Measurements from ENCODE around the gene SUCLA2.

SUCLA2 gene

DNA sequence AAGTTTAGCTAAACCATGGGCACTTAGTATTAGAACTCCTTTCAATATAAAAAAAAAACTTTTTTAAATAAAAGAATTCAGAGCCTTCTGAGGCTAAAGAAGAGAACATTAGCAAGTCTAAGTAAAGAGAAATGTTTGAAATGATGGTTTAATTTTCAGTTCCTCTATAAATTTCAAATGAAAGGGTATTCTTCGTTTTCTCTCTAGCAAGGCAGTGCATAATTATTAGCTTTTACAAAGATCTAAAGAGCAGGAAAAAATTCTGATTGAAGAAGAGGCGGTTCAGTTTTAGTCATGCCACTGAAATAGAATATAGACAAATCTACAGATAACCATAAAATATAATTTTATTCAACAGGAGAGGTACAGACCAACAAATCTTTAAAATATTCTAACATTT is 18.0 kb downstream of the SUCLA2 start:
- no peaks in the 10 kb centered on the region for H3K4me1 ChIP-seq (ENCODE audit: low read depth, poor library complexity, severe bottlenecking)
- no peak overlapping the region for H3K4me2 ChIP-seq
- no peak overlapping the region for H3K9ac ChIP-seq
- H4K20me1 ChIP-seq (ENCODE audit: insufficient read depth): no peaks in the 10 kb centered on the region
- no peak overlapping the region for H2AFZ ChIP-seq (ENCODE audit: low read depth)
- no peaks in the 10 kb centered on the region for H3K36me3 ChIP-seq (ENCODE audit: insufficient read depth)
- no peaks in the 10 kb centered on the region for H3K79me2 ChIP-seq (ENCODE audit: insufficient read depth, low read depth)
- no peak overlapping the region for H3K4me3 ChIP-seq (IDR thresholded peaks at IDR 0.05; ENCODE audit: insufficient read depth, low read depth, low read length)
- H3K27ac ChIP-seq: no peak overlapping the region
- H3K27me3 ChIP-seq (ENCODE audit: insufficient read depth, low read depth): no peaks in the 10 kb centered on the region
- TF ChIP-seq, protein P1, sequence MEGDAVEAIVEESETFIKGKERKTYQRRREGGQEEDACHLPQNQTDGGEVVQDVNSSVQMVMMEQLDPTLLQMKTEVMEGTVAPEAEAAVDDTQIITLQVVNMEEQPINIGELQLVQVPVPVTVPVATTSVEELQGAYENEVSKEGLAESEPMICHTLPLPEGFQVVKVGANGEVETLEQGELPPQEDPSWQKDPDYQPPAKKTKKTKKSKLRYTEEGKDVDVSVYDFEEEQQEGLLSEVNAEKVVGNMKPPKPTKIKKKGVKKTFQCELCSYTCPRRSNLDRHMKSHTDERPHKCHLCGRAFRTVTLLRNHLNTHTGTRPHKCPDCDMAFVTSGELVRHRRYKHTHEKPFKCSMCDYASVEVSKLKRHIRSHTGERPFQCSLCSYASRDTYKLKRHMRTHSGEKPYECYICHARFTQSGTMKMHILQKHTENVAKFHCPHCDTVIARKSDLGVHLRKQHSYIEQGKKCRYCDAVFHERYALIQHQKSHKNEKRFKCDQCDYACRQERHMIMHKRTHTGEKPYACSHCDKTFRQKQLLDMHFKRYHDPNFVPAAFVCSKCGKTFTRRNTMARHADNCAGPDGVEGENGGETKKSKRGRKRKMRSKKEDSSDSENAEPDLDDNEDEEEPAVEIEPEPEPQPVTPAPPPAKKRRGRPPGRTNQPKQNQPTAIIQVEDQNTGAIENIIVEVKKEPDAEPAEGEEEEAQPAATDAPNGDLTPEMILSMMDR (conservative IDR thresholded peaks at IDR 0.05; ENCODE audit: low read depth, low read length): no peak

DNA sequence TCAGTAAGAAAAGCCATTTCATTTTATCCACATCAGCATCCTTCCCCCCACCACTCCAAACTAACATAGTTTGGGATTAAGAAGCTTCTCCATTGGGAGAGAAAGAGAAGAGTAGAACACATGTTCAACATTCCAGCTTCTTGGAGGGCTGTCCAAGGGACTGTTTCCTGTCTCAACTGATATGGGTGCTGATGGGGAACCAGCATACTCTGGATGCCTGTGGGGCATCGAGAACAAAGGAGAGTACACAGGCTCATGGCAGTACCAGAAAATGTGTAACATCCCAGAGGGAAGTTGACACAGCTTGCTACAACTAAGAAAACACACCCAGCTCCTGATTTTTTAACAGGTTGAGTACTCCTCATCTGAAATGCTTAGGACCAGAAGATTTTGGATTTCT is 24.7 kb downstream of the SUCLA2 start:
- H3K27ac ChIP-seq: no peak overlapping the region
- no peaks in the 10 kb centered on the region for H4K20me1 ChIP-seq (ENCODE audit: insufficient read depth)
- no peak overlapping the region for H2AFZ ChIP-seq (ENCODE audit: low read depth)
- H3K9ac ChIP-seq: no peak overlapping the region
- no peaks in the 10 kb centered on the region for H3K27me3 ChIP-seq (ENCODE audit: insufficient read depth, low read depth)
- H3K4me3 ChIP-seq (IDR thresholded peaks at IDR 0.05; ENCODE audit: insufficient read depth, low read depth, low read length): no peak overlapping the region
- H3K36me3 ChIP-seq (ENCODE audit: insufficient read depth): no peaks in the 10 kb centered on the region
- TF ChIP-seq, protein P1 (conservative IDR thresholded peaks at IDR 0.05; ENCODE audit: low read depth, low read length): no peak
- no peak overlapping the region for H3K4me2 ChIP-seq
- H3K4me1 ChIP-seq (ENCODE audit: low read depth, poor library complexity, severe bottlenecking): no peaks in the 10 kb centered on the region
- no peaks in the 10 kb centered on the region for H3K79me2 ChIP-seq (ENCODE audit: insufficient read depth, low read depth)

DNA sequence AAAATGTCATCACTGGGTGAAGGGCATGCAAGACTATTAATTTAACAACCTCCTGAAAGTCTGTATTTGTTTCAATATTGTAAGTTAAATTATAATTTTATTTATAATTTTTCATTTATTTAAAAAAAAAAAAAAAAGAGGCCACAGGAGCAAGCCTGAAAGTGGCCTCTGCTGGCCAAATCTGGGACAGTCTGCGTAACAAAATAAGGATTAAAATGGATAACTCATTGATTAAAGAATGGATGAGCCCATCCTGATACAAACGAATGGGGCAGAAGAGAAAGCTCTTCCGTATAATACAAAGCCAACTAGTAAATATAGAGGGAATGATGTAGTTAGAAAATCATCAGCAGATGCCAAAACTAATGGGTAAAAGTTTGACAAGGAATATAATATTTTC is 36.2 kb downstream of the SUCLA2 start:
- H3K4me3 ChIP-seq (IDR thresholded peaks at IDR 0.05; ENCODE audit: insufficient read depth, low read depth, low read length): no peak overlapping the region
- no peaks in the 10 kb centered on the region for H3K4me1 ChIP-seq (ENCODE audit: low read depth, poor library complexity, severe bottlenecking)
- TF ChIP-seq, protein P1 (conservative IDR thresholded peaks at IDR 0.05; ENCODE audit: low read depth, low read length): no peak
- H3K27me3 ChIP-seq (ENCODE audit: insufficient read depth, low read depth): no peaks in the 10 kb centered on the region
- H3K4me2 ChIP-seq: no peak overlapping the region
- no peaks in the 10 kb centered on the region for H3K79me2 ChIP-seq (ENCODE audit: insufficient read depth, low read depth)
- no peak overlapping the region for H3K27ac ChIP-seq
- no peak overlapping the region for H2AFZ ChIP-seq (ENCODE audit: low read depth)
- H3K36me3 ChIP-seq (ENCODE audit: insufficient read depth): no peaks in the 10 kb centered on the region
- no peaks in the 10 kb centered on the region for H4K20me1 ChIP-seq (ENCODE audit: insufficient read depth)
- no peak overlapping the region for H3K9ac ChIP-seq

DNA sequence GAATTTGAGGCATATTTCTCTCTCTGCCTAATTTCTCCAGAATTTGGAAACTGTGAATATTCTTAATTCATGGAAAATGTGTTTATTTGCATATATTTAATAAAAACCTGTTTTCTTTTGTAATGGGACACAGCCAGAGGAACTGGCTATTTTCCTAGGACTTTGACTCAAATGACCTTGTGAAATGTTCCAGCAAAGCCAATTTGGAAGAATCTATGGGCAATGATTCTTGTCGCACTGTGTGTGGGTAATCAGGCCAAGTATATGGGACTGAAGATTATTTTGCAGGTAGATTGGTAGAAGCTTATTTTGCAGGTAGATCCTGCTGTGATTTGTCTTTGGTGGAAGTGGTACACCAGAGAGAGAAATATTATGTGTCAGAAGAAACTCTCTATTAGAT is 38.8 kb downstream of the SUCLA2 start:
- Histone ChIP-seq H4K20me1 (ENCODE audit: insufficient read depth) (no peaks in the 10 kb centered on the region), H3K4me3 (IDR thresholded peaks at IDR 0.05; ENCODE audit: insufficient read depth, low read depth, low read length) (no peak overlapping the region), H3K4me2 (no peak overlapping the region), H3K9ac (no peak overlapping the region), H3K36me3 (ENCODE audit: insufficient read depth) (no peaks in the 10 kb centered on the region), H3K27ac (no peak overlapping the region), H3K27me3 (ENCODE audit: insufficient read depth, low read depth) (no peaks in the 10 kb centered on the region), H3K79me2 (ENCODE audit: insufficient read depth, low read depth) (no peaks in the 10 kb centered on the region), H3K4me1 (ENCODE audit: low read depth, poor library complexity, severe bottlenecking) (no peaks in the 10 kb centered on the region), H2AFZ (ENCODE audit: low read depth) (no peak overlapping the region)
- TF ChIP-seq, protein P1 (conservative IDR thresholded peaks at IDR 0.05; ENCODE audit: low read depth, low read length): no peak
